HEK293 (cell line): Measurements from ENCODE around the gene RASSF3.

Experiments
- CTCF ChIA-PET: fragments of 350-600 bp; formaldehyde crosslinking; extraction: SDS; loops from one replicate; lab custom pipeline; 2021; ENCODE audit warnings: antibody characterized with exemption; lab: Yijun Ruan, JAX
- POLR2A ChIA-PET: fragments of 300-600 bp; formaldehyde crosslinking; extraction: SDS; loops from one replicate; lab custom pipeline; 2020; ENCODE audit warnings: antibody characterized with exemption, inconsistent platforms; lab: Yijun Ruan, JAX
- H3K27ac ChIP-seq: fragments of 200-500 bp; sonication (Bioruptor generic); 2 replicates; pipeline ENCODE4 v1.5.1; 2014; ENCODE audit warnings: low read depth, low read length, control low read depth, inconsistent platforms; ENCODE audit errors: extremely low read depth
- H3K36me3 ChIP-seq, 2 experiments: fragments of 200-500 bp in 1 of 2; sonication (Bioruptor generic) in 1 of 2; 1 replicate in 1 of 2; 2 replicates in 1 of 2; pipeline ENCODE4 v1.5.1; 2014 to 2017; ENCODE audit warnings: inconsistent platforms in 2 of 2, low read length in 2 of 2; ENCODE audit not compliant: control insufficient read depth in 2 of 2, insufficient read depth in 1 of 2
- H3K4me1 ChIP-seq: fragments of 200-500 bp; sonication (Bioruptor generic); 2 replicates; pipeline ENCODE4 v1.5.1; 2014; ENCODE audit warnings: mild to moderate bottlenecking, low read length, inconsistent platforms; ENCODE audit not compliant: control insufficient read depth, insufficient read depth
- H3K4me3 ChIP-seq: 2 replicates; pipeline ENCODE4 v1.5.1; 2011; ENCODE audit warnings: low read depth, mild to moderate bottlenecking, control low read depth, low read length, moderate library complexity
- H3K9me3 ChIP-seq: fragments of 200-500 bp; sonication (Bioruptor generic); 2 replicates; pipeline ENCODE4 v1.5.1; 2014; ENCODE audit warnings: low read depth, low read length, inconsistent platforms; ENCODE audit not compliant: control insufficient read depth, insufficient read depth
- FEZF1 ChIP-seq: fragments of 450-650 bp; formaldehyde crosslinking; IDR thresholded peaks from 2 replicates; pipeline ENCODE4 v1.5.1; 2016; ENCODE audit warnings: missing biosample characterization, missing genetic modification characterization
- HOXA7 ChIP-seq: sonication (generic); formaldehyde crosslinking; IDR thresholded peaks from 2 replicates; pipeline ENCODE4 v1.8.1; 2022; ENCODE audit warnings: missing genetic modification reagents, borderline replicate concordance
- HOXC10 ChIP-seq: sonication (generic); formaldehyde crosslinking; IDR thresholded peaks from 2 replicates; pipeline ENCODE4 v1.8.1; 2023; ENCODE audit warnings: mild to moderate bottlenecking, missing genetic modification reagents
- IKZF3 ChIP-seq: fragments of 450-650 bp; IDR thresholded peaks from 2 replicates; pipeline ENCODE4 v1.5.0; 2018; ENCODE audit warnings: missing biosample characterization, mild to moderate bottlenecking, missing genetic modification characterization, moderate library complexity
- MYNN ChIP-seq: fragments of 450-650 bp; formaldehyde crosslinking; IDR thresholded peaks from 2 replicates; pipeline ENCODE4 v1.5.1; 2016; ENCODE audit warnings: missing biosample characterization, missing genetic modification characterization, borderline replicate concordance
- PRDM4 ChIP-seq: fragments of 450-650 bp; formaldehyde crosslinking; IDR thresholded peaks from 2 replicates; pipeline ENCODE4 v1.5.1; 2017; ENCODE audit warnings: missing biosample characterization, missing genetic modification characterization
- SP7 ChIP-seq: fragments of 450-650 bp; formaldehyde crosslinking; IDR thresholded peaks from 2 replicates; pipeline ENCODE4 v1.5.1; 2016; ENCODE audit warnings: missing biosample characterization, missing genetic modification characterization
- ZBTB11 ChIP-seq: fragments of 450-650 bp; formaldehyde crosslinking; conservative IDR thresholded peaks from 2 replicates; pipeline ENCODE4 v1.5.1; 2016; ENCODE audit warnings: low read depth, missing biosample characterization, missing genetic modification characterization
- ZFP3 ChIP-seq: fragments of 450-650 bp; formaldehyde crosslinking; IDR thresholded peaks from 2 replicates; pipeline ENCODE4 v1.5.1; 2016; ENCODE audit warnings: low read depth, missing biosample characterization, missing genetic modification characterization
- ZIC2 ChIP-seq: fragments of 450-650 bp; formaldehyde crosslinking; IDR thresholded peaks from 2 replicates; pipeline ENCODE4 v1.5.1; 2016; ENCODE audit warnings: missing biosample characterization, missing genetic modification characterization
- ZNF2 ChIP-seq: fragments of 450-650 bp; formaldehyde crosslinking; IDR thresholded peaks from 2 replicates; pipeline ENCODE4 v1.5.1; 2016; ENCODE audit warnings: missing biosample characterization, missing genetic modification characterization
- ZNF324 ChIP-seq: fragments of 450-650 bp; formaldehyde crosslinking; IDR thresholded peaks from 2 replicates; pipeline ENCODE4 v1.5.1; 2016; ENCODE audit warnings: missing biosample characterization, missing genetic modification characterization
- ZNF354C ChIP-seq: fragments of 450-650 bp; formaldehyde crosslinking; IDR thresholded peaks from 2 replicates; pipeline ENCODE4 v1.5.1; 2016; ENCODE audit warnings: missing biosample characterization, missing genetic modification characterization, low read depth, borderline replicate concordance
- ZNF394 ChIP-seq: fragments of 450-650 bp; formaldehyde crosslinking; IDR thresholded peaks from 2 replicates; pipeline ENCODE4 v1.5.1; 2016; ENCODE audit warnings: missing biosample characterization, missing genetic modification characterization, mild to moderate bottlenecking, moderate library complexity, borderline replicate concordance
- ZNF580 ChIP-seq: fragments of 450-650 bp; formaldehyde crosslinking; IDR thresholded peaks from 2 replicates; pipeline ENCODE4 v1.5.1; 2016; ENCODE audit warnings: missing biosample characterization, missing genetic modification characterization
- ZNF585B ChIP-seq: fragments of 450-650 bp; formaldehyde crosslinking; IDR thresholded peaks from 2 replicates; pipeline ENCODE4 v1.5.1; 2016; ENCODE audit warnings: missing biosample characterization, missing genetic modification characterization
- ZNF621 ChIP-seq: fragments of 450-650 bp; formaldehyde crosslinking; IDR thresholded peaks from 2 replicates; pipeline ENCODE4 v1.5.1; 2017; ENCODE audit warnings: missing biosample characterization, missing genetic modification characterization
- ZNF626 ChIP-seq: fragments of 450-650 bp; sonication (Bioruptor Pico); formaldehyde crosslinking; IDR thresholded peaks from 2 replicates; pipeline ENCODE4 v1.5.1; 2018; ENCODE audit warnings: missing biosample characterization, missing genetic modification characterization, inconsistent platforms
- ZNF629 ChIP-seq: fragments of 450-650 bp; formaldehyde crosslinking; IDR thresholded peaks from 2 replicates; pipeline ENCODE4 v1.5.1; 2017; ENCODE audit warnings: missing biosample characterization, missing genetic modification characterization
- ZNF639 ChIP-seq: fragments of 450-650 bp; formaldehyde crosslinking; IDR thresholded peaks from 2 replicates; pipeline ENCODE4 v1.5.1; 2016; ENCODE audit warnings: missing biosample characterization, missing genetic modification characterization
- ZNF76 ChIP-seq: fragments of 450-650 bp; formaldehyde crosslinking; IDR thresholded peaks from 2 replicates; pipeline ENCODE4; 2016; ENCODE audit warnings: low read depth, missing biosample characterization, missing genetic modification characterization, borderline replicate concordance
- ZSCAN30 ChIP-seq: fragments of 450-650 bp; IDR thresholded peaks from 2 replicates; pipeline ENCODE4 v1.5.1; 2018; ENCODE audit warnings: missing biosample characterization, mild to moderate bottlenecking, missing genetic modification characterization, moderate library complexity
- TF ChIP-seq, protein P1 (sequence below): fragments of 450-650 bp; formaldehyde crosslinking; IDR thresholded peaks from 2 replicates; pipeline ENCODE4 v1.5.1; 2016; ENCODE audit warnings: missing biosample characterization, missing genetic modification characterization

The RASSF3 gene

GRCh38 chr12:64733857-64734256, 123.6 kb downstream of the RASSF3 start (continued):
- no peak for TF ChIP-seq ZBTB11 (tag by site-specific recombination)
- TF ChIP-seq IKZF3 (tag by site-specific recombination): no peak
- no peak for TF ChIP-seq ZNF354C (tag by site-specific recombination)
- TF ChIP-seq ZNF324 (tag by site-specific recombination): no peak
- no peak for TF ChIP-seq ZFP3 (tag by site-specific recombination)
- no peak for TF ChIP-seq SP7
- no peak for TF ChIP-seq HOXA7
- TF ChIP-seq ZNF580 (tag by site-specific recombination): no peak
- no peak for TF ChIP-seq ZNF639 (tag by site-specific recombination)
- no peak for TF ChIP-seq PRDM4 (tag by site-specific recombination)
- TF ChIP-seq, all 188 proteins: peak for 0

DNA sequence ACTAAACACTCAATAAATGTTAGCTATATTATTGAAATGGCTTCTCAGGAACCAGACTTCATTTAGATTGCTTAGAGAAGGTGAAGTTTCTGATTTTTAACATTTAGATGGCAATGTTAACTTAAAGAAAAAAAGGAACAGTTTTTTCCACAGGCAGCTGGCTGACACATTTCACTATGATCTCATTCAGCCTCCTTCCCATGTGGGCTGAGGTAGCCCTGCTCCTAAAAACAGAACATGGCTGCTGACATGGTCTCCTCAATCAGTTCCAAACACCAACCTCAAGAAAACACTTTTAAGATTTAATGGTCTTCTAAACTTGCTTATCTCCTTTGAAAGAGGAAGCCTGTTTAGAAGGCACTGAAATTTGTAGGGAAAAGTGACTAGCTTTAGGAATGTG, 125.1 kb downstream of the RASSF3 start:
- H3K4me3 ChIP-seq: no peak overlapping the region
- H3K27ac ChIP-seq: no peak overlapping the region
- ChIA-PET CTCF (interaction anchor here (1.0 kb wide), 1 partner anchor 67 kb away, joined by 3 read pairs; no protein-coding TSS in a partner anchor), POLR2A (no interaction called here)
- no peaks in the 10 kb centered on the region for H3K9me3 ChIP-seq
- TF ChIP-seq ZNF626 (tag by site-specific recombination) (no peak), FEZF1 (no peak), ZNF585B (tag by site-specific recombination) (no peak), ZNF2 (tag by site-specific recombination) (no peak), HOXC10 (no peak), ZNF639 (tag by site-specific recombination) (no peak), ZNF76 (tag by site-specific recombination) (no peak), ZNF394 (no peak), ZNF621 (no peak), ZNF629 (tag by site-specific recombination) (no peak), ZSCAN30 (tag by site-specific recombination) (no peak), MYNN (tag by site-specific recombination) (no peak), ZIC2 (tag by site-specific recombination) (no peak)
- TF ChIP-seq, protein P1, sequence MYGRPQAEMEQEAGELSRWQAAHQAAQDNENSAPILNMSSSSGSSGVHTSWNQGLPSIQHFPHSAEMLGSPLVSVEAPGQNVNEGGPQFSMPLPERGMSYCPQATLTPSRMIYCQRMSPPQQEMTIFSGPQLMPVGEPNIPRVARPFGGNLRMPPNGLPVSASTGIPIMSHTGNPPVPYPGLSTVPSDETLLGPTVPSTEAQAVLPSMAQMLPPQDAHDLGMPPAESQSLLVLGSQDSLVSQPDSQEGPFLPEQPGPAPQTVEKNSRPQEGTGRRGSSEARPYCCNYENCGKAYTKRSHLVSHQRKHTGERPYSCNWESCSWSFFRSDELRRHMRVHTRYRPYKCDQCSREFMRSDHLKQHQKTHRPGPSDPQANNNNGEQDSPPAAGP (tag by site-specific recombination): no peak
- peaks cover 4 to 69% of the 10 kb centered on the region in 2 experiments for H3K36me3 ChIP-seq
- no peaks in the 10 kb centered on the region for H3K4me1 ChIP-seq
